Measurements from ENCODE around the gene ATP6V0D1. TPM values are rescaled to one million over a fixed set of nuclear protein-coding genes. Genes with fewer than 3 reads are reported as not detected.

Gene ATP6V0D1
- total and polyA plus RNA-seq, 5 experiments from 2014 or later, result 33.3 to 89.6 (median 74.7) TPM

DNA sequence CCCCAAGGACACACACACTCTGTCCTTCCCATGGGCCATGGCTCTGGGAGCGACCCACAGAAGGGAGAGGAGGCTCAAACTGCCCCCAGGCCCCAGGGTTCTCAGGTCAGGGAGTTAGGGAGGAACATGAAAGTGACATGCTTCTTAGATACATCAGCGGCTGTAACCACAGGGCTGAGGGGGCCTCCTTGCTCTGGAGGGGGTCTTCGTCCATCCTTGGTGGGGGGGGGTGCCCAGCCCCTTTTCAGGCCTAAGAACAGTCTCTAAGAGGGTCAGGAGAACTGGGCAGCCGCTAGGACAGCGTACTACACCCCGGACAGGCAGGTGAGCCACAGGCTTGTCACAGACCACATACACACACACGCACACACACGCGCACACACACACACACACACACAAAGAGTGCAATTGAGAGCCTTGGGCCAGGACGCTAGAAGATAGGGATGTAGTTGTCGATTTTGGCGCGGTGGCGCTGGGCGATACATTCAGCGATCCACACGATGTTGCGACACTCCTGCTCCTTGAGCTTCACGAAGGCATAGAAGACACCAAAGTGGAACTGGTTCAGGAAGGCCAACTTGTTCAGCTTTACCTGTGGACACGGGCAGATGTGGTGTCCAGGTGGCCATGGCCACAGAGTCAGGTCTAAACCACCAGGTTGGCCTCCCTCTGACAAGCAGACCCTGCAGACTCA, 42.7 kb downstream of the ATP6V0D1 start:
- Mint-ChIP-seq H3K27ac (peak overlapping the region in 1 of 10 donors; percentile 65), H3K9me3 (no peaks in the 10 kb centered on the region), H3K4me1 (peaks cover 0 to 3% (median 0%) of the 10 kb centered on the region in 4 donors), H3K27me3 (no peaks in the 10 kb centered on the region), H3K36me3 (peaks cover 0 to 36% (median 2%) of the 10 kb centered on the region in 3 donors), H3K4me3 (no peak overlapping the region)
- POLR2A ChIA-PET, result no interaction called here
- ATAC-seq (no peak), DNase-seq (no peak)

- no peak for ATAC-seq
- Mint-ChIP-seq H3K36me3 (peaks cover 0 to 35% (median 2%) of the 10 kb centered on the region in 3 donors), H3K4me1 (peaks cover under 1 to 4% (median 2%) of the 10 kb centered on the region in 4 donors), H3K27ac (peak overlapping the region in 2 of 10 donors; percentile 56 to 65), H3K4me3 (no peak overlapping the region), H3K9me3 (no peaks in the 10 kb centered on the region), H3K27me3 (peaks cover 0 to under 1% (median under 1%) of the 10 kb centered on the region in 5 donors)
- POLR2A ChIA-PET, result no interaction called here
- no peak for DNase-seq
Observed at GRCh38 chr16:67437513-67437912, 43.4 kb downstream of the ATP6V0D1 start.

- Mint-ChIP-seq H3K36me3 (peaks cover 0 to 32% (median 2%) of the 10 kb centered on the region in 3 donors), H3K4me1 (peaks cover 4 to 8% (median 6%) of the 10 kb centered on the region in 4 donors), H3K27me3 (peaks cover 0 to 4% (median 3%) of the 10 kb centered on the region in 5 donors), H3K4me3 (no peak overlapping the region), H3K27ac (peak overlapping the region in 1 of 10 donors; percentile 38), H3K9me3 (no peaks in the 10 kb centered on the region)
- no peak for ATAC-seq
- no peak for DNase-seq
- POLR2A ChIA-PET, result no interaction called here
Observed at GRCh38 chr16:67436640-67437193, 44.2 kb downstream of the ATP6V0D1 start.

- Mint-ChIP-seq H3K9me3 (no peaks in the 10 kb centered on the region), H3K4me3 (no peak overlapping the region), H3K36me3 (peaks cover 0 to 26% (median 2%) of the 10 kb centered on the region in 3 donors), H3K27me3 (peaks cover 0 to 6% (median 3%) of the 10 kb centered on the region in 5 donors), H3K27ac (no peak overlapping the region), H3K4me1 (peaks cover 4 to 10% (median 7%) of the 10 kb centered on the region in 4 donors)
- ATAC-seq (no peak), DNase-seq (no peak)
- POLR2A ChIA-PET, result no interaction called here
Observed at GRCh38 chr16:67435758-67436164, 45.2 kb downstream of the ATP6V0D1 start.

- Mint-ChIP-seq H3K9me3 (no peaks in the 10 kb centered on the region), H3K4me1 (peaks cover 7 to 16% (median 12%) of the 10 kb centered on the region in 4 donors), H3K27me3 (peaks cover 6 to 26% (median 21%) of the 10 kb centered on the region in 5 donors), H3K36me3 (peaks cover 0 to 8% (median 0%) of the 10 kb centered on the region in 3 donors), H3K27ac (peak overlapping the region in 1 of 10 donors; percentile 75), H3K4me3 (no peak overlapping the region)
- ATAC-seq, result no peak
- POLR2A ChIA-PET, result interaction anchor here (0.5 kb wide), 1 partner anchor 881 kb away, joined by 3 read pairs; the partner anchor contains the start of gene CKLF
- no peak for DNase-seq
Observed at GRCh38 chr16:67433131-67433719, 47.7 kb downstream of the ATP6V0D1 start.

GRCh38 chr16:67432506-67432890, 48.5 kb downstream of the ATP6V0D1 start:
- Mint-ChIP-seq H3K27me3 (peaks cover 6 to 32% (median 21%) of the 10 kb centered on the region in 5 donors), H3K4me1 (peaks cover 9 to 16% (median 12%) of the 10 kb centered on the region in 4 donors), H3K4me3 (peak overlapping the region in 8 of 10 donors; percentile 22 to 72 (median 47)), H3K27ac (peak overlapping the region in 3 of 10 donors; percentile 46 to 65 (median 46)), H3K9me3 (no peaks in the 10 kb centered on the region), H3K36me3 (peaks cover 0 to under 1% (median 0%) of the 10 kb centered on the region in 3 donors)
- DNase-seq (no peak), ATAC-seq (no peak)
- POLR2A ChIA-PET, result no interaction called here

GRCh38 chr16:67431775-67432505, 49.0 kb downstream of the ATP6V0D1 start:
- Mint-ChIP-seq H3K27ac (peak overlapping the region in 2 of 10 donors; percentile 46), H3K4me3 (peak overlapping the region; percentile 39 to 78 (median 65)), H3K4me1 (peaks cover 9 to 16% (median 12%) of the 10 kb centered on the region in 4 donors), H3K36me3 (no peaks in the 10 kb centered on the region), H3K27me3 (peaks cover 9 to 37% (median 25%) of the 10 kb centered on the region in 5 donors), H3K9me3 (no peaks in the 10 kb centered on the region)
- POLR2A ChIA-PET, result no interaction called here
- no peak for DNase-seq
- no peak for ATAC-seq

GRCh38 chr16:67430977-67431774, 49.8 kb downstream of the ATP6V0D1 start, which contains the start of gene HSD11B2:
TSS of gene HSD11B2 (plus strand) at chr16:67431121. CDS start at chr16:67431249, 128 bp downstream.
- Mint-ChIP-seq H3K36me3 (no peaks in the 10 kb centered on the region), H3K4me1 (peaks cover 9 to 16% (median 12%) of the 10 kb centered on the region in 4 donors), H3K27ac (no peak within 1 kb of the TSS), H3K4me3 (peak within 1 kb of the TSS; percentile 71 to 88 (median 82)), H3K9me3 (no peaks in the 10 kb centered on the region), H3K27me3 (peaks cover 13 to 45% (median 31%) of the 10 kb centered on the region in 5 donors)
- peak in 2 of 10 donors; percentile 18 for DNase-seq
- POLR2A ChIA-PET, result no interaction called here
- peak; percentile 44 to 62 for ATAC-seq

DNA sequence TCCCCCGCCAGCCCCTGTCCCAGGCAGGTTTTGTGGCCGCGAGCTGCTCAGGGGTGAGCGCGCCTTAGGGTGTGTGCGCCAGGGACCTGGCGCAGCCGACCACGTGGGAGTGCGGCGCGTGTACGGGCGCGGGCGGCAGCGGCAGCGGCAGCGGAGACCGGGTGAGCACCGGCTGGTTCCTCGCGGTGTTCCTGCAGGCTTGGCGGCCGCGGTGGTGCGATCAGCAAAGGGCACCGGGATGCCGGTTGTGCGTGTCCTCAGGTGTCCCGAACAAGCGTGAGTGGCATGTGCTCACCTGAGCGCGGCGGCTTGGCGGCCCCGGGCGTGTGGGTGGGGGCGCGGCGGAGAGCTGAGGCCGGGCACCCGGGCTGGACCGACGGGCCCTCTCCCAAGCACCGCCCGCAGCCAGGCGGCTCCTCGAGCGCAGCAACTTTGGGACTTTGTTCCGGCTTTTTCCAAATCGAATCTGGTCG, 50.4 kb downstream of the ATP6V0D1 start:
- H3K27ac Mint-ChIP-seq, result no peak overlapping the region

DNA sequence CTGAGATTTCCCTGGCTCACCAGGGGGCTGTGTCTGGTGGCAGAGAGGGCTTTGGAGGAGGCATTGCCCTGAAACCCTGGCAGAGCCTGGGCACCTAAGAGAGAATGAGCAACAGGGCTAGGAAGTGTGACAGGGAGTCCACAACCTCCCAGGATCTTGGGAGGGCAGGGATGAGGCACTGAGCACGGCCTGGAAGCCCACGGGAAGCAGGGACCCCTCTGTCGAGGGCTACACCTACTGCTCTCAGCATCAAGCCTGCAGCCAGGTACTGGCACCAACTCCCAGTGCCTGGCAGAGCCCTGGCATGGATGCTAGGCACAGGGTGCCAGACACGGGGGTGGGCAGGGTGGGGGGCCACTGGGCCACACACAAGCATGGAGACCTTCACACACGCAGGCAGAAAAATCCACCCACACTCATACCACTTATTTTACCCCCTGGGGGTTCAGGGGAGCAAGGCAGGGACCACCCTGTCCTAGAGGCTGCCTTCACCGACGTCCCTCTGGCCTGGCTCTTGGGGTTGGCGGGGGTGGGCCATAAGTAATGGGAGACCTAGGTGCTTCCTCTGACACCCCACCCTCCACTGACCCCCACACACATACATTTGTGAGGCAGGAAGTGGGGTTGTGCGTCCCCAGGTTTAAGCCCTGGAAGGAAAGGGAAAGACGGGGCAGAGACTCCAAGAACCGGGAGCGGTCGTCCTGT, 51.0 kb downstream of the ATP6V0D1 start:
- no peaks in the 10 kb centered on the region for H3K36me3 Mint-ChIP-seq
- H3K9me3 Mint-ChIP-seq, result no peaks in the 10 kb centered on the region
- no peak for ATAC-seq
- H3K4me1 Mint-ChIP-seq, result peaks cover 9 to 16% (median 12%) of the 10 kb centered on the region in 4 donors
- no peak overlapping the region for H3K27ac Mint-ChIP-seq
- H3K4me3 Mint-ChIP-seq, result peak overlapping the region; percentile 71 to 88 (median 82)
- POLR2A ChIA-PET, result no interaction called here
- DNase-seq, result no peak
- H3K27me3 Mint-ChIP-seq, result peaks cover 13 to 46% (median 34%) of the 10 kb centered on the region in 5 donors

More for the DNA sequence above, 50.4 kb downstream of the ATP6V0D1 start:
- peaks cover 9 to 16% (median 12%) of the 10 kb centered on the region in 4 donors for H3K4me1 Mint-ChIP-seq
- POLR2A ChIA-PET, result no interaction called here
- H3K9me3 Mint-ChIP-seq, result no peaks in the 10 kb centered on the region
- peaks cover 13 to 45% (median 31%) of the 10 kb centered on the region in 5 donors for H3K27me3 Mint-ChIP-seq
- peak; percentile 62 to 65 for ATAC-seq
- H3K4me3 Mint-ChIP-seq, result peak overlapping the region; percentile 71 to 88 (median 82)
- peak in 4 of 10 donors; percentile 3 to 23 (median 22) for DNase-seq
- no peaks in the 10 kb centered on the region for H3K36me3 Mint-ChIP-seq

All from naive thymus-derived CD8-positive, alpha-beta T cell (primary cell).